Neuronal stem cell (in vitro differentiated cells): Measurements from ENCODE around the gene TIMM9. TPM values are rescaled to one million over a fixed set of nuclear protein-coding genes. Genes with fewer than 3 reads are reported as not detected.

Experiments
- small RNA-seq: library from polyadenylated mRNA; stranded (forward); fragments of <200 nt; extraction: miRNeasy Mini kit (QIAGEN cat#:217004); gene quantifications from one replicate; pipeline ENCODE3, GENCODE V24; 2013; ENCODE audit not compliant: insufficient read depth

The TIMM9 gene

Small RNAs within 50 kb of the gene (small RNA-seq; reads per million reads assigned to genes)
- gene HSBP1P1 = not detected
- gene RF00019 = not detected
